GM23338 (cell line): ENCODE results near the gene ZSCAN5A. TPM values are rescaled to one million over a fixed set of nuclear protein-coding genes. Genes with fewer than 3 reads are reported as not detected.

ENCODE experiments used
- ATAC-seq: fragments of 200-7000 bp; cut with Tn5 transposase; 3 replicates; pipeline ENCODE4 v1.9.1; 2020
- DNase-seq: peaks from one replicate; pipeline ENCODE4 v3.0.0-alpha.2; 2015; ENCODE audit warnings: low spot score
- H2AFZ ChIP-seq: fragments of 200-600 bp; sonication (generic); 2 replicates; pipeline ENCODE4 v1.8.0; 2016; ENCODE audit warnings: antibody characterized with exemption, mild to moderate bottlenecking, moderate library complexity
- H3F3A ChIP-seq: fragments of 200-600 bp; sonication (generic); replicated peaks from 2 replicates; pipeline ENCODE4 v1.8.0; 2017; ENCODE audit warnings: antibody characterized with exemption, mixed run types, low read depth
- H3K27ac ChIP-seq: fragments of 200-600 bp; sonication (generic); 2 replicates; pipeline ENCODE4 v1.6.1; 2016; ENCODE audit warnings: low read depth
- H3K27me3 ChIP-seq: fragments of 200-600 bp; sonication (generic); 2 replicates; pipeline ENCODE4 v1.8.0; 2016; ENCODE audit warnings: mild to moderate bottlenecking, mixed run types, moderate library complexity; ENCODE audit not compliant: insufficient read depth
- H3K36me3 ChIP-seq: fragments of 200-600 bp; sonication (generic); 2 replicates; pipeline ENCODE4 v1.8.0; 2016; ENCODE audit warnings: mild to moderate bottlenecking; ENCODE audit not compliant: insufficient read depth
- H3K4me1 ChIP-seq: fragments of 200-600 bp; sonication (generic); 2 replicates; pipeline ENCODE4 v1.8.0; 2016; ENCODE audit warnings: mild to moderate bottlenecking, moderate library complexity; ENCODE audit not compliant: insufficient read depth
- H3K4me2 ChIP-seq: fragments of 200-600 bp; sonication (generic); 2 replicates; pipeline ENCODE4 v1.7.1; 2017; ENCODE audit warnings: mixed run types
- H3K4me3 ChIP-seq: fragments of 200-600 bp; sonication (generic); 2 replicates; pipeline ENCODE4 v1.6.1; 2016; ENCODE audit warnings: mixed run types
- H3K79me2 ChIP-seq: fragments of 200-600 bp; sonication (generic); replicated peaks from 2 replicates; pipeline ENCODE4 v1.8.0; 2017; ENCODE audit warnings: mild to moderate bottlenecking; ENCODE audit not compliant: insufficient read depth
- H3K9me2 ChIP-seq: fragments of 200-600 bp; sonication (generic); 2 replicates; pipeline ENCODE4 v1.8.0; 2017; ENCODE audit not compliant: insufficient read depth
- H4K20me1 ChIP-seq: fragments of 200-600 bp; sonication (generic); replicated peaks from 2 replicates; pipeline ENCODE4 v1.8.0; 2017; ENCODE audit warnings: mild to moderate bottlenecking; ENCODE audit not compliant: insufficient read depth
- H3K27ac Mint-ChIP-seq: 2 replicates; pipeline ENCODE4 v1.8.0; 2020; ENCODE audit warnings: inconsistent platforms, mild to moderate bottlenecking, moderate library complexity, mixed read lengths
- H3K27me3 Mint-ChIP-seq: 3 replicates; pipeline ENCODE4 v1.8.0; 2022; ENCODE audit warnings: low read depth, mild to moderate bottlenecking, moderate library complexity, mixed read lengths, inconsistent platforms; ENCODE audit not compliant: insufficient read depth, poor library complexity
- H3K36me3 Mint-ChIP-seq: 3 replicates; pipeline ENCODE4 v1.8.0; 2021; ENCODE audit warnings: low read depth, mild to moderate bottlenecking, inconsistent platforms, moderate library complexity, mixed read lengths
- H3K4me1 Mint-ChIP-seq: 3 replicates; pipeline ENCODE4 v1.8.0; 2020; ENCODE audit warnings: mild to moderate bottlenecking, inconsistent platforms, mixed read lengths
- H3K4me3 Mint-ChIP-seq: 3 replicates; pipeline ENCODE4 v1.8.0; 2021; ENCODE audit warnings: moderate library complexity, mild to moderate bottlenecking, inconsistent platforms, mixed read lengths
- H3K9me3 Mint-ChIP-seq: 3 replicates; pipeline ENCODE4 v1.8.0; 2020; ENCODE audit warnings: moderate library complexity, mild to moderate bottlenecking, inconsistent platforms, mixed read lengths
- CTCF ChIP-seq, 2 experiments: fragments of 200-600 bp in 1 of 2; sonication (generic) in 1 of 2; conservative IDR thresholded peaks; 2 replicates each; pipeline versions ENCODE4 v1.5.1 to v1.6.1; 2016 to 2017; ENCODE audit warnings: antibody characterized with exemption in 2 of 2, low read depth in 2 of 2, mild to moderate bottlenecking in 2 of 2, moderate library complexity in 1 of 2
- EZH2 ChIP-seq: fragments of 200-600 bp; sonication (generic); IDR thresholded peaks from one replicate; pipeline ENCODE4 v1.8.0; 2017; ENCODE audit warnings: antibody characterized with exemption, mild to moderate bottlenecking, low read depth; ENCODE audit not compliant: unreplicated experiment
- EZH2phosphoT487 ChIP-seq: fragments of 200-600 bp; sonication (generic); IDR thresholded peaks from one replicate; pipeline ENCODE4 v1.8.1; 2018; ENCODE audit warnings: antibody characterized with exemption; ENCODE audit not compliant: unreplicated experiment
- JUNB ChIP-seq: IDR thresholded peaks from one replicate; pipeline ENCODE4 v1.6.1; 2016; ENCODE audit warnings: antibody characterized with exemption; ENCODE audit not compliant: unreplicated experiment
- NANOG ChIP-seq: IDR thresholded peaks from 2 replicates; pipeline ENCODE4 v1.6.1; 2016; ENCODE audit warnings: antibody characterized with exemption, borderline replicate concordance
- POLR2AphosphoS5 ChIP-seq: IDR thresholded peaks from 2 replicates; pipeline ENCODE4 v1.6.1; 2016; ENCODE audit warnings: antibody characterized with exemption, low read depth
- ZNF114 ChIP-seq: fragments of 250-450 bp; sonication (Bioruptor Pico); IDR thresholded peaks from 2 replicates; pipeline ENCODE4 v1.5.0; 2020; ENCODE audit warnings: mild to moderate bottlenecking, moderate library complexity
- polyA plus RNA-seq: library from polyadenylated mRNA; unstranded; fragments of >200 nt; fragmentation: Nextera tagmentation; extraction: Ambion mirVana; gene quantifications from 2 replicates; pipeline ENCODE4 v1.2.1, GENCODE V29; 2016
- total RNA-seq: library from RNA; depleted of rRNA; stranded (reverse); fragments of >200 nt; shearing (Covaris generic); gene quantifications from 2 replicates; pipeline ENCODE4 v1.2.3, GENCODE V29; 2014
- TF ChIP-seq, protein P1 (sequence below): fragments of 250-450 bp; sonication (Bioruptor Pico); IDR thresholded peaks from 2 replicates; pipeline ENCODE4 v1.5.0; 2020; ENCODE audit warnings: mild to moderate bottlenecking, moderate library complexity

The ZSCAN5A gene
- total and polyA plus RNA-seq, 2 experiments from 2014 or later, result 10.2 to 12.5 TPM

DNA sequence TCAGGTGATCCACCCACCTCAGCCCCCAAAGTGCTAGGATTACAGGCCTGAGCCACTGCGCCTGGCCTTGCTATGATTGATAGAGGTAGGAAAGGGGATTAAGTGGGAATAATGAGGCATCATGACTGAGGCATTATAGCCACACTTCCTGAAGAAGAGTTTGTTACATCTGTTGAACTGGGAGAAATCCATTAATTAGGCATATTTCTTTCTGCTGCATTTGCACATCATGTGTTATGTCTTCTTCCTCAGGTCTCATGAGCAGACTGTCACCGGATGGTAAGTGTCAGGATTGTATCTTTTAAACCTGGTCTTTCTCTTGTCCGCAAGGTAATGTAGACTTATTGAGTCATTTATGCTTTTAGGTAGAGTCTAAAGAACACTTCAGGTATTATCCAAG, 29.9 kb downstream of the ZSCAN5A start (continued):
- TF ChIP-seq, protein P1, sequence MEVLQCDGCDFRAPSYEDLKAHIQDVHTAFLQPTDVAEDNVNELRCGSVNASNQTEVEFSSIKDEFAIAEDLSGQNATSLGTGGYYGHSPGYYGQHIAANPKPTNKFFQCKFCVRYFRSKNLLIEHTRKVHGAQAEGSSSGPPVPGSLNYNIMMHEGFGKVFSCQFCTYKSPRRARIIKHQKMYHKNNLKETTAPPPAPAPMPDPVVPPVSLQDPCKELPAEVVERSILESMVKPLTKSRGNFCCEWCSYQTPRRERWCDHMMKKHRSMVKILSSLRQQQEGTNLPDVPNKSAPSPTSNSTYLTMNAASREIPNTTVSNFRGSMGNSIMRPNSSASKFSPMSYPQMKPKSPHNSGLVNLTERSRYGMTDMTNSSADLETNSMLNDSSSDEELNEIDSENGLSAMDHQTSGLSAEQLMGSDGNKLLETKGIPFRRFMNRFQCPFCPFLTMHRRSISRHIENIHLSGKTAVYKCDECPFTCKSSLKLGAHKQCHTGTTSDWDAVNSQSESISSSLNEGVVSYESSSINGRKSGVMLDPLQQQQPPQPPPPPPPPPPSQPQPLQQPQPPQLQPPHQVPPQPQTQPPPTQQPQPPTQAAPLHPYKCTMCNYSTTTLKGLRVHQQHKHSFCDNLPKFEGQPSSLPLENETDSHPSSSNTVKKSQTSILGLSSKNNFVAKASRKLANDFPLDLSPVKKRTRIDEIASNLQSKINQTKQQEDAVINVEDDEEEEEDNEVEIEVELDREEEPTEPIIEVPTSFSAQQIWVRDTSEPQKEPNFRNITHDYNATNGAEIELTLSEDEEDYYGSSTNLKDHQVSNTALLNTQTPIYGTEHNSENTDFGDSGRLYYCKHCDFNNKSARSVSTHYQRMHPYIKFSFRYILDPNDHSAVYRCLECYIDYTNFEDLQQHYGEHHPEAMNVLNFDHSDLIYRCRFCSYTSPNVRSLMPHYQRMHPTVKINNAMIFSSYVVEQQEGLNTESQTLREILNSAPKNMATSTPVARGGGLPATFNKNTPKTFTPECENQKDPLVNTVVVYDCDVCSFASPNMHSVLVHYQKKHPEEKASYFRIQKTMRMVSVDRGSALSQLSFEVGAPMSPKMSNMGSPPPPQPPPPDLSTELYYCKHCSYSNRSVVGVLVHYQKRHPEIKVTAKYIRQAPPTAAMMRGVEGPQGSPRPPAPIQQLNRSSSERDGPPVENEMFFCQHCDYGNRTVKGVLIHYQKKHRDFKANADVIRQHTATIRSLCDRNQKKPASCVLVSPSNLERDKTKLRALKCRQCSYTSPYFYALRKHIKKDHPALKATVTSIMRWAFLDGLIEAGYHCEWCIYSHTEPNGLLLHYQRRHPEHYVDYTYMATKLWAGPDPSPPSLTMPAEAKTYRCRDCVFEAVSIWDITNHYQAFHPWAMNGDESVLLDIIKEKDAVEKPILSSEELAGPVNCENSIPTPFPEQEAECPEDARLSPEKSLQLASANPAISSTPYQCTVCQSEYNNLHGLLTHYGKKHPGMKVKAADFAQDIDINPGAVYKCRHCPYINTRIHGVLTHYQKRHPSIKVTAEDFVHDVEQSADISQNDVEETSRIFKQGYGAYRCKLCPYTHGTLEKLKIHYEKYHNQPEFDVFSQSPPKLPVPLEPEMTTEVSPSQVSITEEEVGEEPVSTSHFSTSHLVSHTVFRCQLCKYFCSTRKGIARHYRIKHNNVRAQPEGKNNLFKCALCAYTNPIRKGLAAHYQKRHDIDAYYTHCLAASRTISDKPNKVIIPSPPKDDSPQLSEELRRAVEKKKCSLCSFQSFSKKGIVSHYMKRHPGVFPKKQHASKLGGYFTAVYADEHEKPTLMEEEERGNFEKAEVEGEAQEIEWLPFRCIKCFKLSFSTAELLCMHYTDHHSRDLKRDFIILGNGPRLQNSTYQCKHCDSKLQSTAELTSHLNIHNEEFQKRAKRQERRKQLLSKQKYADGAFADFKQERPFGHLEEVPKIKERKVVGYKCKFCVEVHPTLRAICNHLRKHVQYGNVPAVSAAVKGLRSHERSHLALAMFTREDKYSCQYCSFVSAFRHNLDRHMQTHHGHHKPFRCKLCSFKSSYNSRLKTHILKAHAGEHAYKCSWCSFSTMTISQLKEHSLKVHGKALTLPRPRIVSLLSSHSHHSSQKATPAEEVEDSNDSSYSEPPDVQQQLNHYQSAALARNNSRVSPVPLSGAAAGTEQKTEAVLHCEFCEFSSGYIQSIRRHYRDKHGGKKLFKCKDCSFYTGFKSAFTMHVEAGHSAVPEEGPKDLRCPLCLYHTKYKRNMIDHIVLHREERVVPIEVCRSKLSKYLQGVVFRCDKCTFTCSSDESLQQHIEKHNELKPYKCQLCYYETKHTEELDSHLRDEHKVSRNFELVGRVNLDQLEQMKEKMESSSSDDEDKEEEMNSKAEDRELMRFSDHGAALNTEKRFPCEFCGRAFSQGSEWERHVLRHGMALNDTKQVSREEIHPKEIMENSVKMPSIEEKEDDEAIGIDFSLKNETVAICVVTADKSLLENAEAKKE, result no peak
- no peak for TF ChIP-seq EZH2
- no peak for TF ChIP-seq POLR2AphosphoS5

DNA sequence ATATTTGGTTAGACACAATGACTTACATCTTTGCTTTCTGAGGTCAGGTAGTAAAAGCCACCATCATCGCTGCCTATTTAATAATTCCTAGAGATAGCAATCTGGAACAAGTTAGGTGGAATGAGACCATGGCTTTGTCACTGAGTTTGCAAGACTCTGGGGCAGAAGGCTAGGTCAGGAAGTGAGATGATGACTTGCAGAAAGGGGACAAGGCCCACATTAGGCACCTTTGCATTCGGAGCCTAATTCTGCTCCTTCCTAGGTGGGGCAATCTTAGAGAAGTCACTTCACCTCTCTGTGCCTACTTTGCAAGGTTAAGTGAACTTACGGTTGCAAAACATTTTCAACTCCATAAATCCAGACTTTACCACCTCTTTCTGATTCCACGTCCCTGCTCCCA, 31.8 kb downstream of the ZSCAN5A start:
- H4K20me1 ChIP-seq, result no peaks in the 10 kb centered on the region
- DNase-seq (no peak), ATAC-seq (no peak)
- no peaks in the 10 kb centered on the region for H3F3A ChIP-seq
- Mint-ChIP-seq H3K9me3 (no peaks in the 10 kb centered on the region), H3K4me1 (no peaks in the 10 kb centered on the region), H3K27me3 (peaks cover 1% of the 10 kb centered on the region), H3K27ac (no peak overlapping the region), H3K4me3 (no peak overlapping the region), H3K36me3 (0 out of 3 replicates have a peak, but pooled peaks cover 2% of the 10 kb centered on the region)
- no peaks in the 10 kb centered on the region for H3K4me1 ChIP-seq
- no peaks in the 10 kb centered on the region for H3K27me3 ChIP-seq
- H3K4me2 ChIP-seq, result no peak overlapping the region
- H3K9me2 ChIP-seq, result 0 out of 2 replicates have a peak, but pooled peaks cover 6% of the 10 kb centered on the region
- H3K27ac ChIP-seq, result no peak overlapping the region
- no peaks in the 10 kb centered on the region for H3K79me2 ChIP-seq
- H2AFZ ChIP-seq, result no peak overlapping the region
- no peak overlapping the region for H3K4me3 ChIP-seq
- H3K36me3 ChIP-seq, result no peaks in the 10 kb centered on the region
- no peak for TF ChIP-seq JUNB
- TF ChIP-seq ZNF114 (CRISPR knock-in tag), result no peak
- TF ChIP-seq POLR2AphosphoS5, result no peak
- TF ChIP-seq, protein P1, result no peak
- TF ChIP-seq EZH2, result no peak
- TF ChIP-seq NANOG, result no peak
- no peak for TF ChIP-seq EZH2phosphoT487
- no peak for TF ChIP-seq CTCF (conservative IDR thresholded peaks at IDR 0.05; ENCODE audit: low read depth in 2 of 2)
